Activated B cell treated with CpG ODN at 0.5 μM for 24 hours (primary cell): Measurements from ENCODE around the gene PTTG1IP. TPM values are rescaled to one million over a fixed set of nuclear protein-coding genes. Genes with fewer than 3 reads are reported as not detected.

ENCODE experiments used
- ATAC-seq: fragments of 200-7000 bp; cut with Tn5 transposase; one replicate; pipeline ENCODE4 v1.10.0; 2021; ENCODE audit warnings: low read depth, mild to moderate bottlenecking, moderate library complexity
- CTCF ChIA-PET: fragments of 350-600 bp; sonication (Branson Sonifier 250); formaldehyde crosslinking; loops from one replicate; lab custom pipeline; 2021; ENCODE audit warnings: antibody characterized with exemption; lab: Charles Lee
- POLR2A ChIA-PET: fragments of 350-600 bp; sonication (Branson Sonifier 250); formaldehyde crosslinking; loops from one replicate; lab custom pipeline; 2021; ENCODE audit warnings: antibody characterized with exemption; lab: Charles Lee
- DNase-seq: peaks from one replicate; pipeline ENCODE4 v3.0.0; 2022
- H3K27ac Mint-ChIP-seq: one replicate; pipeline ENCODE4 v1.8.0; 2020; ENCODE audit warnings: mixed read lengths
- H3K27me3 Mint-ChIP-seq: one replicate; pipeline ENCODE4 v1.8.0; 2021; ENCODE audit warnings: mixed read lengths
- H3K36me3 Mint-ChIP-seq: one replicate; pipeline ENCODE4 v1.8.0; 2021; ENCODE audit warnings: low read depth, mixed read lengths
- H3K4me1 Mint-ChIP-seq: one replicate; pipeline ENCODE4 v1.8.0; 2021; ENCODE audit warnings: mixed read lengths
- H3K4me3 Mint-ChIP-seq: one replicate; pipeline ENCODE4 v1.8.0; 2020; ENCODE audit warnings: mild to moderate bottlenecking, mixed read lengths
- H3K9me3 Mint-ChIP-seq: one replicate; pipeline ENCODE4 v1.8.0; 2020; ENCODE audit warnings: mixed read lengths
- CTCF ChIP-seq: fragments of 200-600 bp; IDR thresholded peaks from one replicate; pipeline ENCODE4 v1.8.0; 2022; ENCODE audit warnings: antibody characterized with exemption, mild to moderate bottlenecking
- intact Hi-C: fragments of 100-400 bp; cut with micrococcal nuclease; formaldehyde crosslinking; loops from one replicate; pipeline ENCODE4 v1.15.1; 2024
- total RNA-seq: library from RNA; stranded (reverse); gene quantifications from 2 replicates; pipeline ENCODE4 v1.2.3, GENCODE V29; 2022

The PTTG1IP gene
- total RNA-seq, 1 donor from 2014 or later = 36.6 TPM

- Mint-ChIP-seq H3K27ac (no peak overlapping the region), H3K36me3 (peaks cover 61% of the 10 kb centered on the region), H3K9me3 (no peaks in the 10 kb centered on the region), H3K4me1 (peaks cover 52% of the 10 kb centered on the region), H3K4me3 (no peak overlapping the region), H3K27me3 (no peaks in the 10 kb centered on the region)
- DNase-seq = no peak
- intact Hi-C loops = no loop called here
- no peak for ATAC-seq
- ChIA-PET CTCF (no interaction called here), POLR2A (interaction anchor here (0.7 kb wide), 1 partner anchor 15 kb away, joined by 3 read pairs; the partner anchor contains the start of gene ITGB2)
- TF ChIP-seq CTCF = no peak
Observed at GRCh38 chr21:44905728-44906090, 32.2 kb upstream of the PTTG1IP start.

- H3K36me3 Mint-ChIP-seq = peaks cover 67% of the 10 kb centered on the region
- H3K27ac Mint-ChIP-seq = peak overlapping the region; percentile 7
- no peaks in the 10 kb centered on the region for H3K27me3 Mint-ChIP-seq
- no peak overlapping the region for H3K4me3 Mint-ChIP-seq
- intact Hi-C loops = no loop called here
- no peak for TF ChIP-seq CTCF
- ChIA-PET CTCF (no interaction called here), POLR2A (interaction anchor here (0.7 kb wide), 1 partner anchor 16 kb away, joined by 3 read pairs; the partner anchor contains the start of gene ITGB2)
- H3K4me1 Mint-ChIP-seq = peaks cover 47% of the 10 kb centered on the region
- no peak for ATAC-seq
- no peaks in the 10 kb centered on the region for H3K9me3 Mint-ChIP-seq
- no peak for DNase-seq
Observed at GRCh38 chr21:44905016-44905727, 31.7 kb upstream of the PTTG1IP start.

GRCh38 chr21:44904141-44904923 lies 30.8 kb upstream of the PTTG1IP start:
- TF ChIP-seq CTCF = no peak
- ChIA-PET POLR2A (no interaction called here), CTCF (no interaction called here)
- intact Hi-C loops = no loop called here
- Mint-ChIP-seq H3K4me1 (peaks cover 39% of the 10 kb centered on the region), H3K27ac (peak overlapping the region; percentile 6), H3K36me3 (peaks cover 66% of the 10 kb centered on the region), H3K27me3 (no peaks in the 10 kb centered on the region), H3K4me3 (no peak overlapping the region), H3K9me3 (no peaks in the 10 kb centered on the region)
- DNase-seq = no peak
- ATAC-seq = no peak

GRCh38 chr21:44903689-44904088 lies 30.2 kb upstream of the PTTG1IP start:
- no peaks in the 10 kb centered on the region for H3K9me3 Mint-ChIP-seq
- ChIA-PET CTCF (no interaction called here), POLR2A (no interaction called here)
- ATAC-seq = no peak
- intact Hi-C loops = no loop called here
- TF ChIP-seq CTCF = no peak
- DNase-seq = no peak
- H3K27me3 Mint-ChIP-seq = no peaks in the 10 kb centered on the region
- no peak overlapping the region for H3K27ac Mint-ChIP-seq
- peaks cover 33% of the 10 kb centered on the region for H3K4me1 Mint-ChIP-seq
- no peak overlapping the region for H3K4me3 Mint-ChIP-seq
- peaks cover 64% of the 10 kb centered on the region for H3K36me3 Mint-ChIP-seq

GRCh38 chr21:44903050-44903685 lies 29.7 kb upstream of the PTTG1IP start:
- CTCF ChIA-PET = no interaction called here
- Mint-ChIP-seq H3K9me3 (no peaks in the 10 kb centered on the region), H3K4me1 (peaks cover 30% of the 10 kb centered on the region), H3K36me3 (peaks cover 68% of the 10 kb centered on the region), H3K27me3 (no peaks in the 10 kb centered on the region), H3K27ac (no peak overlapping the region), H3K4me3 (no peak overlapping the region)
- TF ChIP-seq CTCF = no peak
- intact Hi-C loops = no loop called here
- POLR2A ChIA-PET = no interaction called here
- no peak for DNase-seq
- no peak for ATAC-seq
